Psoas muscle (tissue), 8 donors: ENCODE results near the gene KATNBL1. TPM values are rescaled to one million over a fixed set of nuclear protein-coding genes. Genes with fewer than 3 reads are reported as not detected.

Experiments used
- ATAC-seq, 4 donors: fragments of 200-7000 bp; cut with Tn5 transposase; one replicate each; pipeline ENCODE4 v1.9.1; 2020; ENCODE audit warnings: moderate library complexity in 3 of 4, mild to moderate bottlenecking in 2 of 4
- DNase-seq, 2 donors: peaks; one replicate each; pipeline ENCODE4 v3.0.0-alpha.2; 2020
- H3K27ac ChIP-seq: fragments of 200-600 bp; one replicate; pipeline ENCODE4 v1.8.0; 2022
- H3K27me3 ChIP-seq, 3 donors: fragments of 200-600 bp in 1 of 3; one replicate each; pipeline versions ENCODE4 v1.6.1 to v1.8.0; 2013 to 2022; ENCODE audit warnings: low read length in 2 of 3, mild to moderate bottlenecking in 2 of 3, moderate library complexity in 1 of 3; ENCODE audit not compliant: insufficient read depth in 3 of 3
- H3K36me3 ChIP-seq, 2 donors: fragments of 200-600 bp in 1 of 2; one replicate each; pipeline versions ENCODE4 v1.6.1 to v1.8.0; 2013 to 2022; ENCODE audit warnings: low read depth in 1 of 2, mild to moderate bottlenecking in 1 of 2, moderate library complexity in 1 of 2; ENCODE audit not compliant: insufficient read depth in 1 of 2
- H3K4me1 ChIP-seq: fragments of 200-600 bp; one replicate; pipeline ENCODE4 v1.8.0; 2022
- H3K4me3 ChIP-seq: fragments of 200-600 bp; one replicate; pipeline ENCODE4 v1.8.0; 2022; ENCODE audit warnings: mild to moderate bottlenecking
- H3K9me3 ChIP-seq: fragments of 200-600 bp; one replicate; pipeline ENCODE4 v1.8.0; 2022
- CTCF ChIP-seq: fragments of 200-600 bp; IDR thresholded peaks from one replicate; pipeline ENCODE4 v1.8.0; 2022; ENCODE audit warnings: antibody characterized with exemption
- WGBS, 3 donors: extraction: QIAGEN DNeasy Blood & Tissue Kit; methylation state at CpG; one replicate each; pipeline versions ENCODE4 v1.1.6 to v1.1.7; 2013; 5-methylcytosine and 5-hydroxymethylcytosine counted together
- intact Hi-C, 2 donors: fragments of 100-400 bp; cut with DNase I; formaldehyde crosslinking; loops; one replicate each; pipeline versions ENCODE4 v1.11.0 to v1.14.2; 2022
- polyA plus RNA-seq, 3 donors: library from polyadenylated mRNA; stranded (reverse); fragments of 200-250 nt; gene quantifications; one replicate each; pipeline ENCODE4 v1.2.3, GENCODE V29; 2013
- total RNA-seq, 4 donors: library from RNA; stranded (reverse); fragmentation: NEBNext Ultra II Directional in 2 of 4; extraction: Animal tissue kit (Norgen Biotek cat#: 25700) in 2 of 4; gene quantifications; one replicate each; pipeline versions ENCODE4 v1.2.1 to v1.2.4, GENCODE V29; 2021 to 2023
- donor health status: healthy with polysubstance abuse.
- donor health status: DM: no; HTN: no; CAD: no; lungs with moderate emphysema.
- donor health status: Bipolar disorder and iron deficiency.
- donor health status: healthy.
- donor health status: DM: yes; HTN: yes; CAD: no.
- donor health status: DM: no; HTN: no; CAD: no.
- donor health status: DM: no; HTN: no; CAD: no.
- donor health status: DM: yes; HTN: yes; CAD: no.

The KATNBL1 gene
- total and polyA plus RNA-seq, 7 donors, result 10.4 to 22.3 (median 17.3) TPM

DNA sequence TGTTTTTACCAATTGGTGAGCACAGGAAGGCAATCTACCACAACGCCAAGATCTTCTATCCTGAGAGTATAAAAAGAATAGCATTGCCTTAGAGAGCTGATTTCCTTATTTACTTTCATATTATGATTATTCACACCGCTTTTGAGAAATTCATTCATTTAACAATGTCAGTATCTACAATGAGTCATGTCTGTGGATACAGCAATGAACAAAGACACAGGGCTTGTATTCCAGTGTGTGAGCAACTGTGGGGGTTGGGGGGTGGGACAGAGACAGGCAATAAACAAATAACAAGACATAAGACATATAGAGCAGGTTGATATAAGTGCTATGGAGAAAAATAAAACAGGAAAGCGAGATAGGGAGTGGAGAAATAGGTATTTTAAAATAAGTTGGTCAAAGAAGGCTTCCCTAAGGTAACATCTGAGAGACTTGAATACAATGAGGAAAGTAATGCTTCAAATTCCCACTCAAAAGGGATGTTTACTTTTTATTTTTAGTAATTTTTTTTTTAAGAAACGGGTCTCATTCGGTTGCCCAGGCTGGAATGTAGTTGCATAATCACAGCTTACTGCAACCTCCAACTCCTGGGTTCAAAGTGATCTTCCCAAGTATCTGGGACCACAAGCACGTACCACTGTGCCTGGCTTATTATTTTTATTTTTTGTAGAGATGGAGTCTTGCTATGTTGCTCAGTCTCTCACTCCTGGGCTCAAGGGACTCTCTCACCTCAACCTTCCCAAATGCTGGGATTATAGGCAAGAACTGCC lies 62.3 kb downstream of the KATNBL1 start:
- ATAC-seq, result no peak
- H3K4me3 ChIP-seq, result no peak overlapping the region
- TF ChIP-seq CTCF, result no peak
- H3K36me3 ChIP-seq, result peaks cover 0 to 100% of the 10 kb centered on the region in 2 donors
- no peaks in the 10 kb centered on the region for H3K9me3 ChIP-seq
- intact Hi-C loops, result no loop called here
- H3K27ac ChIP-seq, result no peak overlapping the region
- H3K4me1 ChIP-seq, result no peaks in the 10 kb centered on the region
- H3K27me3 ChIP-seq, result no peaks in the 10 kb centered on the region
- WGBS, 3 donors, result 59 to 70% (median 61%) methylated on average over 6 of the region's 6 CpGs
- DNase-seq, result no peak

- H3K9me3 ChIP-seq, result no peaks in the 10 kb centered on the region
- intact Hi-C loops, result no loop called here
Measured at GRCh38 chr15:34133511-34133910, 76.4 kb downstream of the KATNBL1 start.

GRCh38 chr15:34132881-34133280 lies 77.0 kb downstream of the KATNBL1 start:
- Histone ChIP-seq H3K27ac (no peak overlapping the region), H3K36me3 (no peaks in the 10 kb centered on the region), H3K4me1 (peaks cover 6% of the 10 kb centered on the region), H3K27me3 (no peaks in the 10 kb centered on the region), H3K9me3 (no peaks in the 10 kb centered on the region), H3K4me3 (no peak overlapping the region)
- DNase-seq (no peak), ATAC-seq (no peak)
- WGBS, 3 donors, result 88 to 97% (median 96%) methylated on average over 1 of the region's 1 CpG
- TF ChIP-seq CTCF, result no peak
- intact Hi-C loops, result no loop called here

More at GRCh38 chr15:34133511-34133910, 76.4 kb downstream of the KATNBL1 start:
- Histone ChIP-seq H3K27ac (no peak overlapping the region), H3K4me1 (peaks cover 6% of the 10 kb centered on the region), H3K4me3 (no peak overlapping the region), H3K27me3 (no peaks in the 10 kb centered on the region), H3K36me3 (no peaks in the 10 kb centered on the region)
- DNase-seq (no peak), ATAC-seq (no peak)
- WGBS, 3 donors, result 97 to 100% (median 97%) methylated on average over 1 of the region's 1 CpG
- no peak for TF ChIP-seq CTCF

DNA sequence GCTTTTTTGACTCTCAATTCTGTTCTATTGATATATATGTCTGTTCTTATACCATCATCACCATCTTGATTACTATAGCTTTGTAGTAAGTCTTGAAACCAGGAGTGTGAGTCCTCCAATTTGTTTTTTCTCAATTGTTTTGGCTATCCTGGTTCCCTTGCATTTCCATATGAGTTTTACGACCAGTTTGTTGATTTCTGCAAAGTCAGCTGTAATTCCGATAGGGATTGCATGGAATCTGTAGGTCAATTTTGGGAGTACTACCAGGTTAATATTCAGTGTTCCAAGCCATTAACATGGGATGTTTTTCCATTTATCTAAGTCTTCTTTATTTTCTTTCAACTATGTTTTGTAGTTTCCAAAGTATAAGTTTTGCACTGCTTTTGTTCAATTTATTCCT lies 81.0 kb downstream of the KATNBL1 start:
- intact Hi-C loops, result no loop called here
- DNase-seq, result no peak
- no peak overlapping the region for H3K27ac ChIP-seq
- H3K9me3 ChIP-seq, result no peaks in the 10 kb centered on the region
- H3K4me3 ChIP-seq, result no peak overlapping the region
- H3K27me3 ChIP-seq, result no peaks in the 10 kb centered on the region
- peaks cover 6% of the 10 kb centered on the region for H3K4me1 ChIP-seq
- H3K36me3 ChIP-seq, result no peaks in the 10 kb centered on the region
- no peak for TF ChIP-seq CTCF
- WGBS, 3 donors, result 43 to 50% (median 49%) methylated on average over 2 of the region's 2 CpGs
- no peak for ATAC-seq

DNA sequence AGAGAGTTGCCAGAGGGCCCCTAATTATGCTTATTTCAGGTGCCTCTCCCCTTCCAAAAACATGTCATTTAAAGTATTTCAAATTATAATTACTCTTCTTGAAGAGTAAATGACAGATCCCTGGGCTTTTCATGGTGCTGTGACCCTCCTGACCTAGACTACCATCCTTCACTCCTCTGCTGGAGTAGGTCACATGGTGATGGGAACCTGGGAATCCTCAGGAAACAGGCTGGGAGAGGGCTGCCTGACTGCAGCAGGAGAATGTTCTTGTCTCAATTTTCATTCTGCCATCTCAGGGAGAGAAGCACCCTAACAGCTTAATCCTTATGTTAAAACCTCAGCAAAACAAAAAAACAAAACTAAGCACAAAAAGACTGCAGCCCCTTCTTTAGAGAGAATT lies 83.4 kb downstream of the KATNBL1 start:
- ATAC-seq, result no peak

More for the DNA sequence above, 83.4 kb downstream of the KATNBL1 start:
- H3K4me1 ChIP-seq, result no peaks in the 10 kb centered on the region
- H3K36me3 ChIP-seq, result no peaks in the 10 kb centered on the region
- H3K27ac ChIP-seq, result no peak overlapping the region
- intact Hi-C loops, result no loop called here
- no peak for DNase-seq
- H3K4me3 ChIP-seq, result no peak overlapping the region
- TF ChIP-seq CTCF, result no peak
- H3K27me3 ChIP-seq, result no peaks in the 10 kb centered on the region
- H3K9me3 ChIP-seq, result no peaks in the 10 kb centered on the region
